AG09319 (cell line): Measurements from ENCODE around the gene TSC22D1.

Experiments
- DNase-seq: peaks from one replicate; pipeline ENCODE4 v3.0.0-alpha.2; 2010; ENCODE audit warnings: low read depth; ENCODE audit errors: extremely low read depth
- CTCF ChIP-seq: IDR thresholded peaks from 2 replicates; pipeline ENCODE4 v1.5.1; 2011; ENCODE audit warnings: low read depth, mild to moderate bottlenecking, inconsistent platforms, low read length, moderate library complexity

The TSC22D1 gene

GRCh38 chr13:44407379-44407778 lies 168.8 kb downstream of the TSC22D1 start:
- DNase-seq = no peak
- no peak for TF ChIP-seq CTCF

GRCh38 chr13:44406617-44407016 lies 169.5 kb downstream of the TSC22D1 start:
- no peak for TF ChIP-seq CTCF
- DNase-seq = no peak

GRCh38 chr13:44404261-44405132 lies 171.6 kb downstream of the TSC22D1 start:
- DNase-seq = no peak
- TF ChIP-seq CTCF = no peak

- DNase-seq = no peak
- no peak for TF ChIP-seq CTCF
These were observed 172.6 kb downstream of the TSC22D1 start for GRCh38 chr13:44403461-44404056.

GRCh38 chr13:44402899-44403445 lies 173.2 kb downstream of the TSC22D1 start:
- no peak for TF ChIP-seq CTCF
- DNase-seq = no peak

- no peak for TF ChIP-seq CTCF
- no peak for DNase-seq
These were observed 174.6 kb downstream of the TSC22D1 start for GRCh38 chr13:44401577-44401976.

- no peak for TF ChIP-seq CTCF
- DNase-seq = no peak
These were observed 175.4 kb downstream of the TSC22D1 start for GRCh38 chr13:44400736-44401135.
